GM19043 (cell line): Measurements from ENCODE around the gene PEX7.
A peak's percentile ranks its signal among the peaks of the same experiment; 100 is the strongest.
"Not testable (repeated sequence)": the region's sequence is repeated elsewhere in the genome, so short reads cannot be mapped to it uniquely, and the experiment has no call there.

Experiments
- ATAC-seq: cut with Tn5 transposase; IDR thresholded peaks from one replicate; pipeline ENCODE4 v1.9.1; 2021; ENCODE audit warnings: low read depth; ENCODE audit not compliant: unreplicated experiment

Gene PEX7

DNA sequence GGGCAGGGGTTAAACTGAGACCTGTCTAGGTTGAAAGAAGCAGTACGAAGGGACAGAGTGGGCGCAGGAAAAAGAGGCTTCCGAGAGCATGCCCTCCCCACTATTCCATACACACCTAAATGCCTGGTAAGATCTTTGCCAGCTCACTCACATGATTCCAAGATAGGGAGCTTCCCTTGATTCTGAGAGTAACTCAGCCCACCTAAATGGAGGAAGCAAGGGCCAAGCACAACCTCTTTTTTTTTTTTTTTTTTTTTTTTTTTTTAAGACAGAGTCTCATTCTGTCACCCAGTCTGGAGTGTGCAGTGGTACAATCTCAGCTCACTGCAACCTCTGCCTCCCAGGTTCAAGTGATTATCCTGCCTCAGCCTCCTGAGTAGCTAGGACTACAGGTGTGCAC, 33.0 kb upstream of the PEX7 start:
- ATAC-seq, result not testable (repeated sequence)

DNA sequence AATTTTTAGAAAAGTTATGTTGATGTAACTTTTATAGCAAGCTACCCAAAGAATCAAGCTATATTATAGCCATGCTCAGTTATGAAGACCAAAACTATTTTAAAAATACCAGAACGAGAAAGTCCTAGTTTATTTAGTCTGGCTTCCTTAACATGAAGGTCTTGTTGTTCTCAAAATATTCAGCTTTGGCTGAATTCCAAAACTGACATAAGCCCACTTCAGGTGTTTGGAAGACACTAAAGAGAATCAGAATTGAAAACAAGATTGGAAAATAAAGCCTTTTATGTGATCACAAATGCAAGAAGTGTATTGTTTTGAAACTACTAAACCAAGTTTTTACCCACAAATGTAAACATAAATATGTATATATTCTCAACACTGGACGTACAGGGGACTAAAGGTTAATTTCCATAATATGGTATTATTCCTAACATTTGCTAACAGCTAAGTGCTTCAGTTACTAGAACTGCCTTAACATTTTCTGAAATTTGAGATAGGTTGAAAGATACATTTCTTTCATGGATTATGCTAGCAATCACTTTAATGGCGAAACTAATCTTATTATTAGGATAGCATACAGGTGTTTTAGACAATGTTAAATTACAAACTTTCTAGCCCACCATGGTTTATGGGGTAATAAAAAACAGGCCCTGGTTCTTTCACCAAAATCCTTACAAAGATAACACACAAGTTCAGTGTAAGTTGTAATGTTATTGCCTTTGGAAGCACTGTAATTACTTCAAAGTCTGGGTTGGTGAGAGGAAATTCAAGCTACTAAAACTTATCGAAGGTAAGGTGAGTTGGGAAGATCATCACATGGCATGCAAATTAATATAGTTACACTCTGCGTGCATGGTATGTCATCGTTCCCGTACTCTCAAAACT, 31.7 kb upstream of the PEX7 start:
- ATAC-seq, result no peak

DNA sequence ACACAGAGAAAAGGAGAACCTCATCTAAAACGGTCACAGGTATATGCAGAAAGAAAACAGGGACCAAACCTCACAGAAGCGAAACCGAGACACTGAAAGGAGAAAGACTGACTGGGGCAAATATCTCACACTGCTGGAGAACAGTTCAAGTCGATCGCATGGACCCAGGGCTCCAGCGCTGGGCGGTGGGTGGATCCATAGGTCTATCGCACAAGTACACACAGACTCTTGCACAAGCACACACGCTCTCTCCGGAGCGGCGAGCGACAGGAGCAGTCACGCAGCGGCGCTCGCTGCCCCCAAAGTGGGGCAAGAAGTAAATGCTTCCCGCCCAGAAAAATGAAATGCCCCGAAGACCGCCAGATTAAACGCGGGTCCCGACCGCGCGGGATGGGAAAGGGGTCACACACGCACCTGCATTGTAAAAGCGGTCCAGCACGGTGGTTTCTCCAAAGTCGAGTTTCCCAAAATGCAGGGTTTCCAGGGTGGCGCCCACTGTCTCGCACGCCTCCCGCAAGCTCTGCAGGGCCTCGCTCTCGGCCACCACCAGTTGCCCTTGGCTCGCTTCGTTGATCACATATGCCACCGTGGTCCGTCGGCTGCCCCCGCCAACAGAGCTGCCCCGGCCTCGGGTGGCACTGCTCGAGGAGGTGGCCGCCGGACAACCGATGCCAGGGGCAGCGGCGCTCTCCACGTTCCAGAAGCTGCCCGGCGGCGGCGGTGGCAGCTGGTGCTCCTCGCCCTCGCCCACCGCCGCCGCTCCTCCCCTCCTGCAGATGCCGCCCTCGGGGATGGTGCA, 30.9 kb upstream of the PEX7 start:
- ATAC-seq, result peak; percentile 36

DNA sequence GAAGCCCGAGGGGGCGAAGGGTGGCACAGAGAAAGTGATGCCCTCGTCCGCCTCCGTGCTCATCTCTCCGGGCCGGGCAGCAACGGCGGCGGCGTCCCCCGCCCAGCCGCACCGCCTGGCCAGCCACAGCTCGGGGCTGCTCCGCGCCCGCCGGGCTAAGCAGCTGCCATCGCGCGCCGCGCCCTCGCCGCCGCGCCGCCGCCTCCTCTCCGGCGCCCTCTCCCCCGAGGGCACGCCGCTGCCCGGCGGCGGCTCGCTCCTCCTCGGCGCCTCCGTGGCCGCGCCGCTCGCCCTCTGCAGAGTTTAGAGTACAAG, 30.3 kb upstream of the PEX7 start:
- no peak for ATAC-seq

DNA sequence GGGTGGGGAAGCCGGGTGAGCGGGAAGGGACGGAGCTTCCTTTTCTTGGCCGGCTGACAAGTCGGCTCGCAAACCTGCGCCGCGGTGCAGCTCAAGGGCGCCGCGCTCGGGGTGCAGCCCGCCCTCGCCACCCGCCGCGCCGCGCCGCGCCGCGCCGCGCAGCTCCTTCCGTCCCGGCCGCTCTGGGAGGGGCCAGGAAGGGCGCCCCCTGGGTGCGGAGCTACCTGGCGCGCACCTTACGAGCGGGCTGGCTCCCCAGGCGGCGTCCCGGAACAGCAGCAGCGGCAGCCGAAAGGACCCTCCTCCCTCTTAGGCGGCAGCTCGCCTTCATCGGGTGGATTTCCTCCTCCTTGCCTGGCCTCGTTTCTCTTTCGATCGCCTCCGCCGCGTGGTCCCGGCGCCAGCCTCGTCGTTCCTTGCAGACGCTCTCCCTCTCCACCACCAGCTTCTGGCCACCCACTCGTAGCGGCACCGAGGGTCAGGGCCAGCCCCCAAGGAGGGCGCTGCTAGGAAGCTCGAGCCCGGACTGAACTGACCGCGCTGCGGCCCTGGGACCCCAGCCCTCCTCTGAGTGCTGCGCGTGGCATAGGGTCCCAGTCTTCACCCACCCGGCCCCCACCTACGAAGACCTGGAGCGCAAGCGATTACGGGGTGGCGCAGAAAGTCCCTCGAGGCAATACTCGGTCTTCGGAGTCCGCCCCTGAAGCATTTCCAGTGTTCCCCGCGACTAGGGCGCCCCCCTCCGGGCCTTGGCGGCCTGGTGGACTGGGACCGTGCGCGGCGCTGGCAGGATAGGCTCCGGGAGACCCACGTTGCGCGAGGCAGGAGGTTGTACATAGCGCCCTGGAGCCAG, 29.8 kb upstream of the PEX7 start, which contains the start of gene MAP3K5:
MAP3K5 (minus strand) TSS at position 68 of the 853 bp plus-strand sequence. CDS start 320 bp downstream, outside the sequence.
- peak; percentile 52 for ATAC-seq

DNA sequence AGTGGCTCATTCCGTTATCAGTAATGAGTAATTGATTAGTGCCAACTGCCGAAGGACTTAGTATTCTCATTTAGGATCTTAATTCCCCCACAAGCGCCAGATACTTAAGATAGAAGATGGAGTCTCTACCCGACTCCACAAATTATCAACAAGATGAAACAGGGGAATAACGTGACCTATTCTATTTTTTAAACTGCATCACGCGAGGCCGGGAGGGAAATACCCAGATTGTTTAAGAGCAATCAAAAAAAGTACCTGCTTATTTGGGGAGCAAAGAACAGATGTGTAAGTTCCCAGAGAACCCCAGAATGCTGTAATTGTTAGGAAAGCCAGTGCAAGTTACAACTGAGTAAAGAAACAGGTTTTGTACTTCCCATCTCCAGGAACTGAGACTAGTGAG, 29.0 kb upstream of the PEX7 start:
- ATAC-seq, result no peak

DNA sequence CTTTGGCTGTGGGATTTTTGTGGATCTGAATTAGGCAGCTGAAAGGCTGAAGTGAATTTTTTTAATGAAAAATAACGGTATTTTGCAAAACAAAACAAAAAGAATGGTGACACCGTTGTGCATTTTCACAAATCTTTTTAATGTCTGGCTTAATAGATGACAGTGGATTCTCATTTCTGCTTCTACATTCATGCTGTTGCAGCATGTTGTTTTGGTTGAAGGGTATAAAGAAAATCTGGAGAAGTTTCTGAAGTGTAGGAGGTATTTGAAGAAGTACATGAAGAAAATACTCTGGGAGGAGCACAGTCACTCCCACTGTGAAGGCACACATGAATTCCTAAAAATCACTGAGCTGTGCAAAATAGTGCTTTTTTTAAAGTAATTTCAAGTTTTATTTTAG, 27.0 kb upstream of the PEX7 start:
- no peak for ATAC-seq

DNA sequence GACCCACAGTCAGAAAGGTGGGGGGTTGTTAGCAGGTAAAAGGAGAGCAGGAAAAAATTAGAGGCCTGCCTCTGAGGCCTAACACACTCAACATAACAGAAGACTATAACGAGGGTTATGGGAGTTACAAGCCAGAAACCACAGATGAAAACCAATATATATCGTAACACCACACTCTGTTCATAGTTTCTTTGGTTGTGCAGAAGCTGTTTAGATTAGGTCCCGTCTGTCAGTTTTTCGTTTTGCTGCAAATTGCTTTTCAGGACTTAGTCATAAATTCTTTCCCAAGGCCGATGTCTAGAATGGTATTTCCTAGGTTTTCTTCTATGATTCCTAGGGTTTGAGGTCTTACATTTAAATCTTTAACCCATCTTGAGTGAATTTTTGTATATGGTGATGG, 26.4 kb upstream of the PEX7 start:
- ATAC-seq, result no peak

DNA sequence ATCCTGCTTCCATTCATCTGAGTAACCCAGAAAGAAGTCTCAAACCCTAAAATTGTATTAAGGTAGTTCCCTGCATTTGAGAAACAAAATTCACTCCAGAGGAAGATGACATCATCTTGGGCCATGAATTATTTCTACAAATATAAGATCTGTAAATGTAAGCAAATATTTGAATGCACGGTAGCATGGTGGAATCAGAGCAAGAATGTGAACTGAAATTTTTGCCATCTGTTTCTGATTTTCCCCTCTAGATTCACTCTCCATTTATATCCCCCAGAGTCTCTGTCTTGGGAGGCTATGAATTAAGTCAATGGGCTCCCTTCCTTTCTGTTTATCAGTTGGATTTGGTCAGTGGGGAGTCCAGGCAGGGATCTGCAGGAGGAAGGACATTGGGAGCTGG, 24.3 kb upstream of the PEX7 start:
- no peak for ATAC-seq

DNA sequence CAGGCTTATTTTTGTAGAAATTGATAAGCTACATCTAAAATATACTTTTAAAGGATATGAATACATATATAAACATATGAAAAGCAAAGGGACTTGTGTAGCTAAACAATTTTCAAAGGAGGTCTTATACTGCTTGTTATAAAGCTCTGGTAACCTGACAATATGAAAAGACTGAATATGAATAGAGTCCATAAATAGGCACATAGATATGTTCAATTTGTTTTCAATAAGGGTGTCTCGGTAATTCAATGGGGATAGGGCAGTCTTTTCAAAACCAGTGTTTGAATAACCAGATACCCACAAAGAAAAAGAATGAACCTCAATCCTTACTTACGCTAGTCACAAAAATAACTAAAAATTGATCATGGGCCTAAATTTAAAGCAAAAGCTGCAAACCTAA, 20.8 kb upstream of the PEX7 start:
- no peak for ATAC-seq

DNA sequence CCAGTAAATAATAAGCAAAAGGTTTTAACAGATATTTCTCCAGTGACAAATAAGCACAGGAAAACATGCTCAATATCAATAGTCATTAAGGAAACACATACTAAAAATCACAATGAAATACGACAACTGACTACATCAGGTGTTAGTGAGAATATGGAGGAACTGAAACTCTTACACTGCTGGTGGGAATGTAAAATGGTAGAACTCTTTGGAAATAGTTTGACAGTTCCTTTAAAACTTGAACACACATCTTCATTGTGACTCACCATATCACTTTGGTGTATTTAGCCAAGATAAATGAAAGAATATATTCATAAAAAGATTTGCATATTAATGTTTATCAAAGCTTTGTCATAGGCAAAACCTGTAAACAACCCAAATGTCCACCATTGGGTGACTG, 18.8 kb upstream of the PEX7 start:
- no peak for ATAC-seq

DNA sequence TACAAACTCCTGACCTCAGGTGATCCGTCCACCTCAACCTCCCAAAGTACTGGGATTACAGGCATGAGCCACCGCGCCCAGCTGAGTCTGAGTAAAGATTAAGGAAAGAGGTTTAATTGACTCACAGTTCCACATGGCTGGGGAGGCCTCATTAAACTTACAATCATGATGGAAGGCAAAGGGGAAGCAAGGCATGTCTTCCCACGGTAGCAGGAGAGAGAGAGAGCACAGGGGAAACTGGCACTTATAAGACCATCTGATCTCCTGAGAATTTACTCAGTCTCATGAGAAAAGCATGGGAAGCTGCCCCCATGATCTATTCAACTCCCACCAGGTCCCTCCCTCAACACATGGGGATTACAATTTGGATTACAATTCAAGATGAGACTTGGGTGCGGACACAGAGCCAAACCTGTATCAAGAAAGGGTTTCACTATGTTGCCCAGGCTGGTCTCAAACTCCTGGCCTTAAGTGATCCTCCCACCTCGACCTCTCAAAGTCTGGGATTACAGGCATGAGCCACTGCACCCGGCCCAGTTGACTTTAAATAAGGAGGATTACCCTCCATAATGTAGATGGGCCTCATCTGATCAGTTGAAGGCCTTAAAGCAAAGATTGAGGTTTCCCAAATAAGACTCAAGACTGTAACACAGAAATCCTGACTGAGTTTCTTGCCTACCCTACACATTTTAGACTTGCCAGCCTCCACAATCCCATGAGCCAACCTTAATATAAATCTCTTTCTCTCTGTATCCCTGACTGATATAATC, 13.1 kb upstream of the PEX7 start:
- no peak for ATAC-seq

DNA sequence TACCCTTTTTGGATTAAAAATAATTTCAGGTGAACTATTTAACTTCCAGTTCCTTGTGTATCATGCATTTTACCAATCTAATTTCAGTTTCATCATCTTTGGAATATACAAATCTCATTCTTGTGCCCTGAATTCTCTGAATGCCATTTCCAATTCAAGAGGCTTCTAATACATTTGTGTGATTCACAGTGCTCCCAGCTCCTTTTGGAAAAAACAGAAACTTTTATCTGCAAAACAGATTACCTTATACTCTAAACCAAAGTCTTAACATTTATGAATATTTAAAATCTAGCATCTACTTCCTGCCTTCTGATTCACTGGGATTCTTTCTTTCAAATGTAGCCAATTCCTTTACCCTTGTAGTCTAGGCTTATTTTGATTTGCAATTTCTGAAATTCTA, 11.1 kb upstream of the PEX7 start:
- no peak for ATAC-seq

DNA sequence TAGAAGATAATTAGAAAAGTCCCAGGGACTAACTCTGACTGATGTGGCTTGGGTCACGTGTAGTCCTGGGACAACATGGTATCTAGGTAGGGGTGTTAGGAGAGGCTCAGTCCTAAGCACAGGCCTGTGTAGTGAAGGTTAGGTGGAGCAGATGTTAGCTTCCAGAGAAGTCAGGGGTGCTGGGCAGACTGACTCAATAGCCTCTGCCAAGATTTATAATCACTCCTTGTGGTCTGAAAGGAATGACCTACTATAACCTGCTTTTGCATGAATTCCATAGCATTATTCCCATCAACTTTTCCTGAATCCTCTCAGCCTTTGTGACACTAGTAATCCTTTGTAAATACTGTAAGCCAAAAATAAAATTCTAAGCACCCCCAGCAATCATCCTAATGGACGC, 10.2 kb upstream of the PEX7 start:
- ATAC-seq, result no peak

DNA sequence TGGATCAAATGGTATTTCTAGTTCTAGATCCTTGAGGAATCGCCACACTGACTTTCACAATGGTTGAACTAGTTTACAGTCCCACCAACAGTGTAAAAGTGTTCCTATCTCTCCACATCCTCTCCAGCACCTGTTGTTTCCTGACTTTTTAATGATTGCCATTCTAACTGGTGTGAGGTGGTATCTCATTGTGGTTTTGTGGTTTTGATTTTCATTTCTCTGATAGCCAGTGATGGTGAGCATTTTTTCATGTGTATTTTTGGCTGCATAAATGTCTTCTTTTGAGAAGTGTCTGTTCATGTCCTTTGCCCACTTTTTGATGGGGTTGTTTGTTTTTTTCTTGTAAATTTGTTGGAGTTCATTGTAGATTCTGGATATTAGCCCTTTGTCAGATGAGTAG, 6.8 kb upstream of the PEX7 start:
- ATAC-seq, result not testable (repeated sequence)

DNA sequence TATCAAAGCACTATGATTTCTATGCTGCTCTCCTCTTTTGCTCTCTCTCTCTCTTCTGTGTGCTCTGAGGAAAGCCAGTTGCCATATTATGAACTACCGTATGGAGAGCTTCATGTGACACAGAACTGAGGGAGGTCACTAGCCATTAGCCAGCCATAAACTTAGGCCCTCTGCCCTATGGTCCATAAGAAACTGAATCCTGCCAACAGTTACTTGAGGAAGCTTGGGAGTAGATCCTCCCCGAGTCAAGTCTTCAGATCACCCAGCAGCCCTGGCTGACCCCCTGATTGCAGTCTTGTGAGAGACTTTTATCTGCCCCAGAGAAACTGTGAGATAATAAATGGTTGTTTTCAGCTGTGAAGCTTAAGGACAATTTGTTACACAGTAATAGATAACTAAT, 5.7 kb upstream of the PEX7 start:
- no peak for ATAC-seq

DNA sequence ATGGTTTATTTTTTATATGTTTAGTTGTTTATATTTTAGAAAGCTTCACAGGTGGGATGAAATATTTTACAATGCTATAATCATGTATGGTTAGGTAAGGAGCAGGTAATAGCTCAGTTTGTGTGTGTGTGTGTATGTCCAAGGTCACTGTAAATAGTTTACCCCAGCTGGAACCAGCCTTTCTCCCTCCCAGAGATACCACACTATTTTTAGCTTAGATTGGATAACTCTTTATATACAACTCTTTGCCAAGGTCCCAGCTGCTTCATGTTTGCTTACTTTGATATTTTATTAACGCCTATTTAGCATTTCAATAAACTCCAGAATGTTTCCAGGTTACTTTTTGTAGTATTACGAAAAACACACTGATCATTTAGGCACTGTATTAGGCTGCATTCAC, 1.8 kb upstream of the PEX7 start:
- no peak for ATAC-seq

DNA sequence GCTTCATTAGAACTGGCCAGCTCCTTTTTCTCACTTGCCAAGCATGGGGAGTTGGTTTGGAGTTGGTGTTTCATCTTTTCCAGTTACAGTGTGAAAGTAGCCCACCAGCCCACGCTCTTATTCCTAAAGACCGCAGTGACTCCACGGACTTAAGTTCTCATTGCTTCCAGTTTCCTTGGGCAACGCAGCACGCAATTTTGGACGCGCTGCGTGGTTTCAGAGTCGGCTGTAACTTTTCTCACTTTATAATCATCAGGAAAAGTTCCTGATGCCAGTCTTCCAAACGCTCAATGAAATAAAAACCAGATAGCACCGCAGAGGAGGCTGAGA, 381 bp upstream of the PEX7 start:
- ATAC-seq, result no peak

DNA sequence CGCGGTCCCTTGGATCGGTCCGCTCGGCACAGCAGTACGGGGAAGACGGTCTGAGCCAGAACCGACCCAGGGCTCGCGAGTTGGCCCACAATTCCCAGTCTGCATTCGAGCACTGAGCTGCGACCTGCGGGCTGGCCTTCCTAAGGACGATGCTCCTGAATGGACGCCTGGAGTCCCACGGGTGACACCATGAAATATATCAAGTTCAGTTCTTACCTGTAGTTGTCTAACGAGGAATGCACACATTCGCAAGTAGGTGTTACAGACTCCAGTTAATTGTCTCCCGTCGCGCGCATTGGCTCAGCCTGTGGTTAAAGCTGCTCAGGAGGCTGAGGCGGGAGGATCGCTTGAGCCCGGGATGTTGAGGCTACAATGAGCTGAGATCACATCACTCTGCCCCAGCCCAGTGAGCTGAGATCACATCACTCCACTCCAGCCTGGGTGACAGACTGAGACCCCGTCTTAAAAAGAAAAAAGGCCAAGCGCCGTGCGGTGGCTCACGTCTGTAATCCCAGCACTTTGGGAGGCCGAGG, 802 bp downstream of the PEX7 start:
- no peak for ATAC-seq

DNA sequence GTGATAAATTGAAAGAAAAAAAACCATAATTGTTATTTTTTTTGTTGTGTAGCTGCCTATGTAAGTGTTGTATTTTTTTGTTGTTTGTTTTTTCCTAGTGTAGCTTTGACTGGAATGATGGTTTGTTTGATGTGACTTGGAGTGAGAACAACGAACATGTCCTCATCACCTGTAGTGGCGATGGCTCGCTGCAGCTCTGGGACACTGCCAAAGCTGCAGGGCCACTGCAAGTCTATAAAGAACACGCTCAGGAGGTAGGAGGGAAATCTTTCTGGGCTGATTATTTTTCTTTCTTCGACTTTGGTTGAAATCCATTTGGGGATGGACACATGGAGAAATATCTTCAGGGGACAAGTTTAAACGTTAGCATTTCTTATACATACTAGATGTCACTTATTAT, 3.8 kb downstream of the PEX7 start:
- no peak for ATAC-seq
